RPMI8226 (cell line): ENCODE data around the gene TACC3.

ENCODE experiments used
- DNase-seq: peaks from one replicate; pipeline ENCODE4 v3.0.0-alpha.2; 2015

TACC3 gene

DNA sequence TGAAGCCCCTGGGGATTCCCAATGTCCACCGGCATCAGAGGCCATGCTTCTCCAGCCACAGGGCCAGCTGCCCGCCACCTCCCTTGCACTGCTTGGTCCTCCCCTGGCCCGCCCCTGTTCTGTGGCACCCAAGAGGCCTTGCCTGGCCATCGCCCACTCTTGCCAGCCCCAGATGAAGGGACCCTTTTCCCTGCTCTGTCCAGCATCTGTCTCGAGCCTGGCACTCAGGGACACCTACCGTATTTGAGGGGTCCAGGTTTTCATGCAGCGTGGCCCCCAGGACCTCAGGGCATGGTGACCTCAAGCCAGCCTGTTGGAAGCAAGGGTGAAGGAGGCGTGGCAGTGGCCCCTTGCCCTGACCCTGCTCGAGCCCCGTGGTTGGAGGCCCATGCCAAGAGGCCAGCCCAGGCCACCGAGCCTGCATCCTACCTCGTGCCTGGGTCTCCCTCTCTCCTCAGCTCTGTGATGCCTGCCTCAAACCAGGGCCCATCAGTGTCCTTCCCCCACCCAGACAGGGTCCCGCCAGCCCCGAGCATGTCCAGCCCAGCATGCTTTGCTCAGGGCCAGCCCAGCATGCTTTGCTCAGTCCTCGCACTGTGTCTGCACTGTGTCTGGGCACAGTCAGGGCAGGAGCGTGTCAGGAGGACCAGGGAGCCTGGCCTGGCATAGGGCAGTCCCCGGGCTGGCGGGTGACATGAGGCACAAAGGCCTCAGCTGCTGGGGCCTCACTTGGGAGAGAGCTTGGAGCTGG is 57.5 kb downstream of the TACC3 start:
- no peak for DNase-seq

GRCh38 chr4:1779588-1780382 is 58.5 kb downstream of the TACC3 start:
- DNase-seq: no peak

- no peak for DNase-seq
Observed at GRCh38 chr4:1780435-1780834, 59.1 kb downstream of the TACC3 start.

- DNase-seq: no peak
Observed at GRCh38 chr4:1783015-1783414, 61.7 kb downstream of the TACC3 start.

GRCh38 chr4:1783970-1784369 is 62.6 kb downstream of the TACC3 start:
- no peak for DNase-seq

GRCh38 chr4:1784395-1784788 is 63.1 kb downstream of the TACC3 start:
- no peak for DNase-seq

GRCh38 chr4:1784789-1785591 is 63.7 kb downstream of the TACC3 start:
- DNase-seq: no peak

DNA sequence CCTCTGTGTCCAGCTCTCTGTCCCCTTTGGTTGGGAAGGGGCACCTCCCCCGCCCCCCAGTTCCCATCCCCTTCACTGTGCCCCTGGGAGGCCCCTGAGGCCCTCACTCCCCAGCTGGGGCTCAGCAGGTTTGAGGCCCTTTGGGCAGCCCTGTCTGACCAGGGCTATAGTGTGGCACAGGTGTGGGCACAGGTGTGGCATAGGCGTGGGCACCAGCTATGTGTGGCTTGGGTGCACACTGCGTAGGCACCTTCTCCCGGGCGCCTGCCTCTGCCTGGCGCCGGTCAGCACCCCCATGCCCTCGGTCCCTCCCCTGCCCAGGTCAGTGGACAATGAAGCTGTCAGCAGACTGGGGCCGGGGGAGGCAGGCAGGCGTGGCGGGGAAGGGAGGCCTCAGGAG is 64.3 kb downstream of the TACC3 start:
- DNase-seq: no peak

DNA sequence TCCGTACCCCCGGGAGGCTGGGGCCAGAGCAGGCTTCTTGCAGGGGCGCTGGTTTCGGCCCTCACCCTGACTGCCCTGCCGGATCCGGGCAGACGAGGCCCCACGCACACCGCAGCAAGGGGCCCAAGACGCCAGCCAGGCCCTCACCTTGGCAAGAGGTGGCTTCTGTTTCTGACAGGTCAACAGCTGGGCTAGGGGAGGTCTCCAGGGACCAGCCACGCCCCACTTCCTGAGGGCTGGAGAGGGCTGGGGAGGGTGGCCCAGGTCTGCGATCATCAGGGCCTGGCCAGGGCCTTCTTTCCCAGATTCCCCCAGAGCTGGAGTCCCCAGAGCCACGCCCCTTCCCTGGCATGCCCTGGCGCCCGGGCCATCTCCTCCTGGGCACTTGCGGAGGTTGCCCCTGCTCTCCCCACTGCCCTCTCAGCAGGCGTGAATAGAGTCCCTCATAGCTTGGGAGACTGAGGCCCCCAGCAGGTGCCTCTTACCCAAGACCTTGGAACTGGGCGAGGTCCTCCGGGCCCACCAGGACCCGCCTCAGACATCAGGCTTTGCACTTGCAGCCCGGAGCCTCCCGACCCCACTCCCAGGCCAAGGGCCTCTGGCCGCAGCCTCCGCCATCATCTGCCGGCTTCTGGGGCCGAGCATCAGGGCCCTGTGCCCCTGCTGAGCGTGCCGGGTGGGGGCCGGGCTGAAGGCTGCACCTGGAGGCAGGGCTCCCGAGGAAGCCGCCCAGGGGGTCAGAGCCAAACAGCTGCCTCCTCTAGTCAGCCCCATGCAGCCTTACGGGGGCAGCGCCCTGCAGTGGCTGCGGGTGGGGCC is 65.4 kb downstream of the TACC3 start:
- no peak for DNase-seq

DNA sequence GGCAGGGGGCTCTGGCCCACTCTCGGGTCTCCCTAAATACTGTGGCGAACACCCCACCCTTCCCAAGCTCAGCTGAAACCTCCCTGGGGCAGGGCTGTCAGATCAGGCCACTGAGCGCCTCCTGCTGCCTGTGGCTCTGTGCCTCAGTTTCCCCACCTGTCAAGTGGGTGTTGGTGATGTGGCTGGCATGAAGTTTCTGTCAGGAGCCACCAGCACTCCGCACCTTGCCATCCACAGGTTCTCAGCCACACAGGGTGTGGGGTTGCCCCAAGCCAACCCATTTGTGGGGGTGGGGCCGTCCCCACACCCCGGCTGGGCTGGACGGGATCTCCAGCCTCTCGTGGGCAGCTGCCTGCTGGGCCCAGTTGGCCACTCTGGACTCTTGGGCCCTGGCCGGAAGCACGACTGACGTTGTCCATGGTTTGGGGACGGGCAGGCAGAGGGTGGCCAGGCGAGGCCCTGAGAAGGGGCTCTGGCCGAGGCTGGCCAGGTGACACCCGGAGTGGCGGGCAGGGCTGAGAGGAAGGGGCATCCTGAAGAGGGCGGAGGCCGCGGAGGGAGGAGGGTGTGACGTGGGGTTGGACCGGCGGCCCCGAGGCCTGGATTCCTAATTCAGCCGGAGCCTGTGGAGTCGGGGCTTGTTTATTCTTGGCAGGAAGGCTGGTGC is 66.2 kb downstream of the TACC3 start:
- no peak for DNase-seq

DNA sequence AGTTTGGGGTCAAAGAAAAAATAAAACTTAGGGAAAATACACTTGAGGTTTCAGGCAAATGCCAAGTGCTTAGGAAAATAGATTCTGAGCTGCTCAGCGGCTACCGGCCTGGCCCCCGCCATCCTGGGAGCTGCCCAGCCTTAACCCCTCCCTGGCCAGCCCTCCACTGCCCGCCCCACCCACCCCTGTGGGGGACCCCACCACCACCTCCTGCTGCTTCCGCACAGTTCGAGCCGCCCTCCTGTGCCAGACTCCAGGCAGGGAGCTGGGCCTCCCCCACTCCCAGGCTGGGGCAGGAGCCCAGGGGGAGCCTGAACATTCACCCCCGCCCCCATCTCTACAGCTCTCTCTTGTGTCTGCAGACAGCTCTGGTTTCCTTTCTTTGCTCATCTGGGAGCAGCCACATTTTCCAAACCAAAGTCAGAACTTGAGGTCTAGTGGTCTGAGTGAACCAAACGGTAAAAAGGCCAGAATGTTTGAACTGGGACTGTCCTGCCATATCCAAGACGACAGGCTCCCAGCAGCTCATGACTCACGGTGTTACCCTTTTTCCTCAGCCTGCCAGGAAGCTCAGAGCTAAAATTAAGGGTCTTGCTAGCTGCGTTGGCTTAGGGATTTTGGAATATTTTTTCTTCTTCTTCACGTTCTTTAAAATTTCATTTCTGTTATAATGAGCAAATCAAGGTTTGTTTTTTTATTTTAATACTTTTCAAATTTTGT is 67.1 kb downstream of the TACC3 start:
- DNase-seq: no peak

DNA sequence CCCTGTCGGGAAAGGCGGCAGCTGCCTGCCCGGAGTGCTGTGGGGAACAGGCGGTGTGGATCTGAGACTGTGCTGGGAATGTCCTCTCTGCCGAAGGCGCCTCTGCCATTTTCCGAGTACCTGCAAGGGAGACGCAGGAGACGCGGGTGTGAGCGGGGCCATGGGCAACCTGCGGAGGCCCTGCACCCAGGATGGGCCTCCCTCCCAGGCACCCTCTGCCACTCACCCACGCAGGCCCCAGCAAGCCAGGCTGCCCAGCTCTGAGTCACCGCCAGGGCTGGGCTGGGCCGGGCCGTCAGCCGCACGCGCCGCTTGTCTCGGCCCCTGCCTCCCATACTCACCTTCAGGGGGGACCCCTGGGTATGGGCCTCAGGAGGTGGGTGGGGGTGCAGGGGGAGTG is 68.2 kb downstream of the TACC3 start:
- DNase-seq: no peak

GRCh38 chr4:1790005-1790404 is 68.7 kb downstream of the TACC3 start:
- DNase-seq: peak; percentile 82

DNA sequence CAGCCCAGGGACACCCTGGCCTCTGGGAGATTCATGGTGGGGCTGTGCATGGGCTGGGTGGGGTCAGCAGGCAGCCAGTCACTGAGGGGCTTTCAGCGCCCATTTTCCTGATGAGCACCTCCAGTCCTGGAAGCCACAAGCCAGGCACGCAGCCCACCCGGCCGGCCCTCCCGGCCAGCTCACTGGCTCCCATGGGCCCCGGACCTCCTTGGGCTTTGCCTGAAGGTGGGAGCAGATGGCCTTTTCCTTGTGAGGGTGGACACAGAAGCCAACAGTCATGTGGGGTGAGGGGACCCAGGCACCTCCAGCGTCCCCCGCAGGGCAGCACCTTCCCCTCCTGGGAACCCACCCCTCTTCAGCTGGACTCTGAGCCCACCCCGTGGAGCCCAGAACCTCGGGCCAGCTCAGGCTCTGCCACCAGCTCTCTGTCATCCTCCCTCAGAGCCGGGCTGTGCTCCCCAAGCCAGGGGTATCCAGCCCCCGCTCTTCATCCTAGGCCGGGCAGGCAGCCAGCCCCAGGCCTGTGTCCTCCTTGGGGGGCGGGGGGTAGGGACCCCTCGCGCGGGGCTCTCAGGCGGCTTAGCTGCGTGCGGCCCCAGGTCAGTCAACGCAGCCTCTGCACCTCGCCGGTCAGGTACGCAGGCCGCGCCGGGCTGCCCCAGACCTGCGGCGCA is 71.0 kb downstream of the TACC3 start:
- DNase-seq: no peak

DNA sequence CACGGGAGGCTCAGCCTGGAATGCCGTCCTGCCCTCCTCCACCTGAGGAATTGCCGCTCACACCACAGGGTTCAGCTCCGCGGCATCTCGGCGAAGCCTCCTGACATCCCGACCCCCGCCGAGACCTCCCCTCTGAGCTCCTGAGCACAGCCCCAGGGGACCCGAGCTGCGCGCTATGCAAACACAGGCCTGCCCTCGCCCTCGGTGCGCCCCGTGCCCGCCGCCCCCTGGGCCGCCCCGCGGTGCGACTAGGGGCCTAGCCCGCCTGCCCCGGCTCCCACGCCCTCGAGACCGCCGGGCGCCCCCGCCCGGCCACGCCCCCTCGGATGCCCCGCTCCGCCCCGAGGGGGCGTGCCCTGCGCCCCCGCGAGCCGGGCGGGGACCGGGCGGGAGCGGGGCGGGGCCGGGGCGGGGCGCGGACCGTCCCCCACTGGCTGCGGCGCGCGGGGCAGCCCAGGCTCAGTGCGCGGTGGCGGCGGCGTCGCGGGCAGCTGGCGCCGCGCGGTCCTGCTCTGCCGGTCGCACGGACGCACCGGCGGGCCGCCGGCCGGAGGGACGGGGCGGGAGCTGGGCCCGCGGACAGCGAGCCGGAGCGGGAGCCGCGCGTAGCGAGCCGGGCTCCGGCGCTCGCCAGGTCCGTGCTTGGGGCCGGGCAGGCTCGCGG is 71.6 kb downstream of the TACC3 start, which contains the start of gene FGFR3:
FGFR3 (plus strand) TSS at position 462 of the 664 bp plus-strand sequence. CDS start 642 bp downstream, outside the sequence.
- peak; percentile 48 for DNase-seq

GRCh38 chr4:1793496-1793840 is 72.1 kb downstream of the TACC3 start:
- DNase-seq: no peak

- DNase-seq: no peak
Observed at GRCh38 chr4:1793940-1794808, 72.9 kb downstream of the TACC3 start.
